Hepatocyte (in vitro differentiated cells): ENCODE measurements around the gene MX2. TPM values are rescaled to one million over a fixed set of nuclear protein-coding genes. Genes with fewer than 3 reads are reported as not detected.

Experiments used
- DNase-seq: peaks from one replicate; pipeline ENCODE4 v3.0.0-alpha.2; 2016; ENCODE audit warnings: low spot score
- H2AFZ ChIP-seq: fragments of 200-600 bp; sonication (generic); 2 replicates; pipeline ENCODE4 v1.6.0; 2016; ENCODE audit warnings: antibody characterized with exemption, mild to moderate bottlenecking
- H3K27ac ChIP-seq: fragments of 200-600 bp; sonication (generic); 2 replicates; pipeline ENCODE4 v1.5.1; 2016; ENCODE audit warnings: mild to moderate bottlenecking
- H3K27me3 ChIP-seq: fragments of 200-600 bp; sonication (generic); 2 replicates; pipeline ENCODE4 v1.6.1; 2016
- H3K36me3 ChIP-seq: fragments of 200-600 bp; sonication (generic); replicated peaks from 2 replicates; pipeline ENCODE4 v1.5.1; 2016; ENCODE audit warnings: low read depth; ENCODE audit not compliant: insufficient read depth
- H3K4me1 ChIP-seq: fragments of 200-600 bp; sonication (generic); 2 replicates; pipeline ENCODE4 v1.5.1; 2016; ENCODE audit warnings: mild to moderate bottlenecking, moderate library complexity; ENCODE audit not compliant: insufficient read depth
- H3K4me2 ChIP-seq: fragments of 200-600 bp; sonication (generic); 2 replicates; pipeline ENCODE4 v1.6.0; 2016
- H3K4me3 ChIP-seq: fragments of 200-600 bp; sonication (generic); 2 replicates; pipeline ENCODE4 v1.5.1; 2016; ENCODE audit warnings: mild to moderate bottlenecking
- H3K79me2 ChIP-seq: fragments of 200-600 bp; sonication (generic); 2 replicates; pipeline ENCODE4 v1.6.0; 2017; ENCODE audit warnings: mild to moderate bottlenecking
- H3K9me2 ChIP-seq: fragments of 200-600 bp; sonication (generic); replicated peaks from 2 replicates; pipeline ENCODE4 v1.6.0; 2017; ENCODE audit warnings: mild to moderate bottlenecking; ENCODE audit not compliant: insufficient read depth
- H3K9me3 ChIP-seq: fragments of 200-600 bp; sonication (generic); 2 replicates; pipeline ENCODE4 v1.5.1; 2016; ENCODE audit warnings: low read depth, mild to moderate bottlenecking
- H4K20me1 ChIP-seq: fragments of 200-600 bp; sonication (generic); 2 replicates; pipeline ENCODE4 v1.6.0; 2016; ENCODE audit warnings: mild to moderate bottlenecking; ENCODE audit not compliant: insufficient read depth, poor library complexity, severe bottlenecking
- EZH2 ChIP-seq: fragments of 200-600 bp; sonication (generic); IDR thresholded peaks from 2 replicates; pipeline ENCODE4 v1.6.1; 2016; ENCODE audit warnings: antibody characterized with exemption, mild to moderate bottlenecking, borderline replicate concordance
- EZH2phosphoT487 ChIP-seq: fragments of 200-600 bp; sonication (generic); IDR thresholded peaks from one replicate; pipeline ENCODE4 v1.6.1; 2018; ENCODE audit warnings: antibody characterized with exemption, mild to moderate bottlenecking, low read depth, moderate library complexity; ENCODE audit not compliant: unreplicated experiment, severe bottlenecking
- WGBS: methylation state at CpG from one replicate; pipeline ENCODE4 v1.1.6; 2016; ENCODE audit warnings: low lambda C conversion rate; ENCODE audit errors: missing lambda C conversion rate; 5-methylcytosine and 5-hydroxymethylcytosine counted together
- polyA plus RNA-seq: library from polyadenylated mRNA; unstranded; fragments of >200 nt; fragmentation: Nextera tagmentation; extraction: Ambion mirVana; gene quantifications from 2 replicates; pipeline ENCODE4 v1.2.1, GENCODE V29; 2016
- total RNA-seq: library from RNA; depleted of rRNA; stranded (reverse); fragments of >200 nt; gene quantifications from 2 replicates; pipeline ENCODE4 v1.2.3, GENCODE V29; 2014
- TF ChIP-seq, protein P1 (sequence below): fragments of 200-600 bp; sonication (generic); IDR thresholded peaks from 2 replicates; pipeline ENCODE4 v1.5.1; 2016; ENCODE audit warnings: antibody characterized with exemption, mild to moderate bottlenecking; ENCODE audit not compliant: poor library complexity

MX2 gene
- total and polyA plus RNA-seq, 2 experiments from 2014 or later = 1.1 to 2.6 TPM

GRCh38 chr21:41403331-41403730, 41.5 kb downstream of the MX2 start:
- Histone ChIP-seq H4K20me1 (no peaks in the 10 kb centered on the region), H2AFZ (no peak overlapping the region), H3K79me2 (no peaks in the 10 kb centered on the region), H3K4me3 (no peak overlapping the region), H3K27ac (no peak overlapping the region), H3K4me1 (no peaks in the 10 kb centered on the region), H3K4me2 (no peak overlapping the region), H3K9me3 (no peaks in the 10 kb centered on the region), H3K36me3 (no peaks in the 10 kb centered on the region), H3K27me3 (no peaks in the 10 kb centered on the region), H3K9me2 (no peaks in the 10 kb centered on the region)
- WGBS = 95% methylated on average over 9 of the region's 9 CpGs
- no peak for TF ChIP-seq EZH2phosphoT487
- no peak for TF ChIP-seq EZH2
- TF ChIP-seq, protein P1, sequence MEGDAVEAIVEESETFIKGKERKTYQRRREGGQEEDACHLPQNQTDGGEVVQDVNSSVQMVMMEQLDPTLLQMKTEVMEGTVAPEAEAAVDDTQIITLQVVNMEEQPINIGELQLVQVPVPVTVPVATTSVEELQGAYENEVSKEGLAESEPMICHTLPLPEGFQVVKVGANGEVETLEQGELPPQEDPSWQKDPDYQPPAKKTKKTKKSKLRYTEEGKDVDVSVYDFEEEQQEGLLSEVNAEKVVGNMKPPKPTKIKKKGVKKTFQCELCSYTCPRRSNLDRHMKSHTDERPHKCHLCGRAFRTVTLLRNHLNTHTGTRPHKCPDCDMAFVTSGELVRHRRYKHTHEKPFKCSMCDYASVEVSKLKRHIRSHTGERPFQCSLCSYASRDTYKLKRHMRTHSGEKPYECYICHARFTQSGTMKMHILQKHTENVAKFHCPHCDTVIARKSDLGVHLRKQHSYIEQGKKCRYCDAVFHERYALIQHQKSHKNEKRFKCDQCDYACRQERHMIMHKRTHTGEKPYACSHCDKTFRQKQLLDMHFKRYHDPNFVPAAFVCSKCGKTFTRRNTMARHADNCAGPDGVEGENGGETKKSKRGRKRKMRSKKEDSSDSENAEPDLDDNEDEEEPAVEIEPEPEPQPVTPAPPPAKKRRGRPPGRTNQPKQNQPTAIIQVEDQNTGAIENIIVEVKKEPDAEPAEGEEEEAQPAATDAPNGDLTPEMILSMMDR = no peak
- no peak for DNase-seq

DNA sequence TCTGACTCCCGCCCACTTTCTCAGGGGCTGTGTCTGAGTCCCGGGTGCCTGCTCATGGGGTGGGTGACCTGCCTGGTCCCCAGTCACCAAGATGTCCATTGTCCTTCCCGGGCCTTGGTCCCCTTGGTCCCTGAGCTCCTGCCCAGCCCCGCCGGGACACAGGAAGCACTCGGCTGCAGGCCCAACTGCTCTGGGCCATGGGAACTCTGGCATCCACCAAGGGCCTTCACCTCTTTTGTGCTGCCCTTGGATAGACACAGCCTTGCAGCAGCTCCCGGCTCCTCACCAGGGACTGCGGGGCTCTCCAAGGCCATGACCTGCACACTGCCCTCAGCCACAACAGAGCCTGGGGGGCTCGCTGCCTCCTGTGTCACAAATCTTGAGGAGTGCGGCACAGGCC, 42.1 kb downstream of the MX2 start:
- no peak for DNase-seq
- no peak overlapping the region for H3K4me3 ChIP-seq
- no peak overlapping the region for H3K4me2 ChIP-seq
- WGBS = 95% methylated on average over 10 of the region's 10 CpGs
- no peaks in the 10 kb centered on the region for H3K9me3 ChIP-seq
- TF ChIP-seq EZH2 (no peak), EZH2phosphoT487 (no peak)
- TF ChIP-seq, protein P1 = no peak
- H3K4me1 ChIP-seq = no peaks in the 10 kb centered on the region
- no peaks in the 10 kb centered on the region for H3K27me3 ChIP-seq
- H3K36me3 ChIP-seq = no peaks in the 10 kb centered on the region
- H3K27ac ChIP-seq = no peak overlapping the region
- no peaks in the 10 kb centered on the region for H4K20me1 ChIP-seq
- H2AFZ ChIP-seq = no peak overlapping the region
- H3K79me2 ChIP-seq = no peaks in the 10 kb centered on the region
- no peaks in the 10 kb centered on the region for H3K9me2 ChIP-seq

- Histone ChIP-seq H3K4me2 (no peak overlapping the region), H3K4me3 (no peak overlapping the region), H3K79me2 (no peaks in the 10 kb centered on the region), H3K4me1 (no peaks in the 10 kb centered on the region), H3K27me3 (no peaks in the 10 kb centered on the region), H2AFZ (no peak overlapping the region), H3K9me2 (no peaks in the 10 kb centered on the region), H3K36me3 (no peaks in the 10 kb centered on the region), H3K9me3 (no peaks in the 10 kb centered on the region), H3K27ac (no peak overlapping the region), H4K20me1 (no peaks in the 10 kb centered on the region)
- DNase-seq = no peak
- TF ChIP-seq EZH2phosphoT487 (no peak), EZH2 (no peak)
- TF ChIP-seq, protein P1 = no peak
- 93% methylated on average over 4 of the region's 4 CpGs for WGBS
Measured at GRCh38 chr21:41405321-41405720, 43.5 kb downstream of the MX2 start.

DNA sequence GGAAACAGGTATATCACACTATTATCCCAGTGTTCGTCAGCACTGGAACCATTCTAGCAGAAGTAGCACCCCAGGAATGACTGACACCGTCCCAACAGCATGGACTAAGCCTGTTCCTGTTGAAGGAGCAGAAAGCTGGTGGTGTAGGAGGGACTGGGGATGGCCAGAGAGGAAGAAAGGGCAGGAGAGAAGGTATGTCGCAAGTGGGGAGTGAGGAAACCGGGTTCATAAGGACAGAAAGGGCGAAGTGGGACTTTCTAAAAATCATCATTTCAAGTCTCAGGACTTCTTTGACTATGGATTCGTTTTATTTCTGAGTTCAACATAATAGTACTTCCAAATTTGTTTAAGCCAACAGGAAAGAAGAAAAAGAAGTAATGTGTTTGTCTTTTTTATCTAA, 44.5 kb downstream of the MX2 start:
- WGBS = 92% methylated on average over 6 of the region's 6 CpGs
- H3K36me3 ChIP-seq = no peaks in the 10 kb centered on the region

More for the DNA sequence above, 44.5 kb downstream of the MX2 start:
- Histone ChIP-seq H3K4me3 (no peak overlapping the region), H3K79me2 (no peaks in the 10 kb centered on the region), H3K4me2 (no peak overlapping the region), H4K20me1 (no peaks in the 10 kb centered on the region), H3K27me3 (no peaks in the 10 kb centered on the region), H3K27ac (no peak overlapping the region), H3K4me1 (no peaks in the 10 kb centered on the region), H3K9me3 (no peaks in the 10 kb centered on the region), H3K9me2 (no peaks in the 10 kb centered on the region), H2AFZ (no peak overlapping the region)
- no peak for TF ChIP-seq EZH2
- TF ChIP-seq, protein P1 = no peak
- no peak for TF ChIP-seq EZH2phosphoT487
- no peak for DNase-seq
